Tibial nerve (tissue), 3 donors: ENCODE measurements around the gene FYB1.

Experiments
- CTCF ChIP-seq, 5 experiments: fragments of 200-600 bp in 3 of 5; fragments of 450-650 bp in 2 of 5; sonication (generic) in 3 of 5; IDR thresholded peaks; one replicate each; pipeline ENCODE4 v1.5.1; 2016 to 2019; ENCODE audit warnings: antibody characterized with exemption in 5 of 5, mild to moderate bottlenecking in 3 of 5, moderate library complexity in 2 of 5
- POLR2A ChIP-seq, 2 donors: fragments of 450-650 bp; IDR thresholded peaks; one replicate each; pipeline ENCODE4 v1.6.1; 2017; ENCODE audit warnings: antibody characterized with exemption in 2 of 2, mild to moderate bottlenecking in 2 of 2, moderate library complexity in 2 of 2

GRCh38 chr5:39079147-39079546, 140.2 kb downstream of the FYB1 start:
- TF ChIP-seq CTCF (IDR thresholded peaks at IDR 0.05) (no peak), POLR2A (IDR thresholded peaks at IDR 0.05) (no peak)
